Endodermal cell (in vitro differentiated cells): ENCODE measurements around the gene BTBD9. TPM values are rescaled to one million over a fixed set of nuclear protein-coding genes. Genes with fewer than 3 reads are reported as not detected.

Experiments
- DNase-seq: peaks from one replicate; pipeline ENCODE4 v3.0.0-alpha.2; 2017
- H3K27ac ChIP-seq: 2 replicates; pipeline ENCODE4 v1.5.1; 2013; ENCODE audit warnings: mild to moderate bottlenecking, low read depth, low read length, moderate library complexity
- H3K27me3 ChIP-seq: 2 replicates; pipeline ENCODE4 v1.6.1; 2013; ENCODE audit warnings: mild to moderate bottlenecking, low read length, moderate library complexity; ENCODE audit not compliant: insufficient read depth, control insufficient read depth, poor library complexity, severe bottlenecking
- H3K36me3 ChIP-seq: 2 replicates; pipeline ENCODE4 v1.7.0; 2013; ENCODE audit warnings: mild to moderate bottlenecking, low read length, moderate library complexity; ENCODE audit not compliant: control insufficient read depth, insufficient read depth
- H3K4me1 ChIP-seq: one replicate; pipeline ENCODE4 v1.7.0; 2013; ENCODE audit warnings: low read length; ENCODE audit not compliant: control insufficient read depth, insufficient read depth
- H3K4me3 ChIP-seq: 2 replicates; pipeline ENCODE4 v1.5.1; 2013; ENCODE audit warnings: mild to moderate bottlenecking, low read length, moderate library complexity
- H3K9ac ChIP-seq: 2 replicates; pipeline ENCODE4 v1.6.1; 2013; ENCODE audit warnings: mild to moderate bottlenecking, low read length, moderate library complexity; ENCODE audit not compliant: poor library complexity, severe bottlenecking; ENCODE audit errors: extremely low read depth
- H3K9me3 ChIP-seq: 2 replicates; pipeline ENCODE4 v1.6.1; 2013; ENCODE audit warnings: mild to moderate bottlenecking, low read length, moderate library complexity; ENCODE audit not compliant: control insufficient read depth
- H3K27ac Mint-ChIP-seq: 2 replicates; pipeline ENCODE4 v1.8.0; 2020; ENCODE audit warnings: mixed read lengths
- H3K27me3 Mint-ChIP-seq: 2 replicates; pipeline ENCODE4 v1.8.0; 2021; ENCODE audit warnings: mild to moderate bottlenecking, mixed read lengths; ENCODE audit not compliant: insufficient read depth
- H3K36me3 Mint-ChIP-seq: 2 replicates; pipeline ENCODE4 v1.8.0; 2020; ENCODE audit warnings: low read depth, mixed read lengths
- H3K4me1 Mint-ChIP-seq: 2 replicates; pipeline ENCODE4 v1.8.0; 2020; ENCODE audit warnings: mixed read lengths
- H3K4me3 Mint-ChIP-seq: 2 replicates; pipeline ENCODE4 v1.8.0; 2020; ENCODE audit warnings: mild to moderate bottlenecking, moderate library complexity, mixed read lengths
- H3K9me3 Mint-ChIP-seq: 2 replicates; pipeline ENCODE4 v1.8.0; 2020; ENCODE audit warnings: mild to moderate bottlenecking, mixed read lengths
- WGBS, 2 experiments: methylation state at CpG; one replicate each; pipeline versions ENCODE4 v1.1.5 to v1.1.7; 2013; ENCODE audit warnings: missing lambda C conversion rate in 2 of 2, mixed read lengths in 1 of 2; ENCODE audit not compliant: insufficient coverage in 1 of 2, insufficient read length in 1 of 2; 5-methylcytosine and 5-hydroxymethylcytosine counted together
- total RNA-seq, 2 donors: library from RNA; stranded (reverse); fragmentation: NEBNext Ultra II Directional in 1 of 2; extraction: Animal tissue kit (Norgen Biotek cat#: 25700) in 1 of 2; gene quantifications; 2 replicates in 1 of 2; 3 replicates in 1 of 2; pipeline ENCODE4 v1.2.1, GENCODE V29; 2021
- TF ChIP-seq, protein P1 (sequence below): fragments of 200-600 bp; sonication (generic); conservative IDR thresholded peaks from 2 replicates; pipeline ENCODE4 v1.5.0; 2021; ENCODE audit warnings: antibody characterized with exemption, mild to moderate bottlenecking

BTBD9 gene
- total RNA-seq, 2 donors from 2014 or later = 7.6 to 12.3 TPM

DNA sequence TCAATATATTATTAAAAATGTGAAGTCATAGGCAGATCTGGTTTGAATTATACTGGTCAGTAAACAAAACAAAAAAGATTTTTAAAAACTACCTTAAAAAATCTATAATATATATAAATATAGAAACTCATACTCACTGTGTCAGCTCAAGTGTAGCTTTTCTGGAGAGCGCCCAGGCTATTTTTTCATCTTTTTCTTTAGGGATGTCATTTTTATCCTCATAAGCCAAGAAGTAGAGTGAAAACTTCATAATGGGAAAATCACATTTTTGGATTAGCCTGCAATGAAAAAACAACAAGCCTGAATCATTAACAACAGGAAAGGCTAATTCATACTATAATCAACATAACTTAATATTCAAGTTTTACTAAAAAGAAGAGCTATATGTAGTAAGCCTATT, 44.5 kb upstream of the BTBD9 start:
- no peak overlapping the region for H3K27ac Mint-ChIP-seq
- no peaks in the 10 kb centered on the region for H3K9me3 Mint-ChIP-seq
- no peak for DNase-seq
- no peaks in the 10 kb centered on the region for H3K27me3 ChIP-seq
- H3K4me3 Mint-ChIP-seq = no peak overlapping the region
- no peaks in the 10 kb centered on the region for H3K27me3 Mint-ChIP-seq
- peaks cover 43% of the 10 kb centered on the region for H3K36me3 Mint-ChIP-seq
- no peak overlapping the region for H3K4me3 ChIP-seq
- H3K9ac ChIP-seq = no peak overlapping the region
- H3K27ac ChIP-seq = no peak overlapping the region
- peaks cover 9% of the 10 kb centered on the region for H3K4me1 Mint-ChIP-seq
- TF ChIP-seq, protein P1, sequence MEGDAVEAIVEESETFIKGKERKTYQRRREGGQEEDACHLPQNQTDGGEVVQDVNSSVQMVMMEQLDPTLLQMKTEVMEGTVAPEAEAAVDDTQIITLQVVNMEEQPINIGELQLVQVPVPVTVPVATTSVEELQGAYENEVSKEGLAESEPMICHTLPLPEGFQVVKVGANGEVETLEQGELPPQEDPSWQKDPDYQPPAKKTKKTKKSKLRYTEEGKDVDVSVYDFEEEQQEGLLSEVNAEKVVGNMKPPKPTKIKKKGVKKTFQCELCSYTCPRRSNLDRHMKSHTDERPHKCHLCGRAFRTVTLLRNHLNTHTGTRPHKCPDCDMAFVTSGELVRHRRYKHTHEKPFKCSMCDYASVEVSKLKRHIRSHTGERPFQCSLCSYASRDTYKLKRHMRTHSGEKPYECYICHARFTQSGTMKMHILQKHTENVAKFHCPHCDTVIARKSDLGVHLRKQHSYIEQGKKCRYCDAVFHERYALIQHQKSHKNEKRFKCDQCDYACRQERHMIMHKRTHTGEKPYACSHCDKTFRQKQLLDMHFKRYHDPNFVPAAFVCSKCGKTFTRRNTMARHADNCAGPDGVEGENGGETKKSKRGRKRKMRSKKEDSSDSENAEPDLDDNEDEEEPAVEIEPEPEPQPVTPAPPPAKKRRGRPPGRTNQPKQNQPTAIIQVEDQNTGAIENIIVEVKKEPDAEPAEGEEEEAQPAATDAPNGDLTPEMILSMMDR = no peak
- peaks cover 3% of the 10 kb centered on the region for H3K4me1 ChIP-seq
- H3K9me3 ChIP-seq = no peaks in the 10 kb centered on the region
- H3K36me3 ChIP-seq = peaks cover 68% of the 10 kb centered on the region
- 100% methylated on average over 1 of the region's 1 CpG; no CpG with 5 or more reads in 1 of the 2 experiments for WGBS, 2 experiments

DNA sequence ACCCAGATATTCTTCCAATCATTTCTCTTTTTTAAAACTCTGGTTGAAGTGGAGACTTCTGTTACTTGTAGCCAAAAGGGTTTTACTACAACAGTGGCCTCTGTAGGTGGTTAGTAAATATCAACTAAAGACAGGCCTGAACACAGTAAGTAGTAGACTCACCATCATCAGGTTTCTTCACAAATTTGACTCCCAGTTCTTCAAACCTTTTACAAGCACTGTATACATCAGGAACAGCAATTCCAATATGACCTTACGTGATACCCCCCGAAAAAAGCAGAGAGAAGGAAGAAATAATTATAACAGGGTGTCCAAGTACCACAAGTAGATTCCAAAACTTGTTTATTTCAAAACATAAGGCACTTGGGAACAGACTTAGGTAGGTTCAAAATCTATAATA, 42.1 kb upstream of the BTBD9 start:
- H3K4me3 ChIP-seq = no peak overlapping the region
- no peaks in the 10 kb centered on the region for H3K27me3 ChIP-seq
- TF ChIP-seq, protein P1 = peak; percentile 13
- Mint-ChIP-seq H3K36me3 (peaks cover 61% of the 10 kb centered on the region), H3K9me3 (no peaks in the 10 kb centered on the region), H3K27ac (no peak overlapping the region), H3K4me1 (no peaks in the 10 kb centered on the region), H3K4me3 (no peak overlapping the region), H3K27me3 (no peaks in the 10 kb centered on the region)
- 100% methylated on average over 2 of the region's 2 CpGs; no CpG with 5 or more reads in 1 of the 2 experiments for WGBS, 2 experiments
- H3K9ac ChIP-seq = no peak overlapping the region
- H3K27ac ChIP-seq = no peak overlapping the region
- no peaks in the 10 kb centered on the region for H3K4me1 ChIP-seq
- H3K36me3 ChIP-seq = peaks cover 87% of the 10 kb centered on the region
- H3K9me3 ChIP-seq = no peaks in the 10 kb centered on the region
- DNase-seq = no peak

DNA sequence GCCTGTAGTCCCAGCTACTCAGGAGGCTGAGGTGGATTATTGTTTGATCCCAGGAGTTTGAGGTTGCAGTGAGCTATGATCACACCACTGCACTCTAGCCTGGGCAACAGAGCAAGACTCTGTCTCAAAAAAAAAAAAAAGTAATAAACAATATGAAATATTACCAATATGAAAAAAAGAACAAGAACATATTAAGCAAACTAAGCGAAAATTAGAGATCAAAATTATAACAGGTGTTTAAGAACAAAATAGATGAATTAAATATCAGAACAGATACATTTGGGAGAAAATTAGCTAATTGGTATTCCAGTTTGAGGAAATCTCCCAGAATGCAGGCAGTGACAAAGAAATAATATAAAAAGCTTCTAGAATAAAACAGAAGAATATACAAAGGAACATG, 39.9 kb upstream of the BTBD9 start:
- no peak overlapping the region for H3K9ac ChIP-seq
- no peak for DNase-seq
- Mint-ChIP-seq H3K9me3 (no peaks in the 10 kb centered on the region), H3K4me1 (no peaks in the 10 kb centered on the region), H3K27ac (no peak overlapping the region), H3K27me3 (no peaks in the 10 kb centered on the region), H3K36me3 (peaks cover 68% of the 10 kb centered on the region), H3K4me3 (no peak overlapping the region)
- no peaks in the 10 kb centered on the region for H3K27me3 ChIP-seq
- TF ChIP-seq, protein P1 = no peak
- H3K4me1 ChIP-seq = no peaks in the 10 kb centered on the region
- H3K36me3 ChIP-seq = peaks cover 91% of the 10 kb centered on the region
- H3K4me3 ChIP-seq = no peak overlapping the region
- peaks cover 4% of the 10 kb centered on the region for H3K9me3 ChIP-seq
- WGBS, 2 experiments = no CpG with 5 or more reads among the region's 1 CpG
- H3K27ac ChIP-seq = no peak overlapping the region
